NCI-H446 treated with DMSO at 0.1 percent for 48 hours (cell line): ENCODE data around the gene RERE.

Source experiments
- DNase-seq: peaks from one replicate; lab custom pipeline; 2025; lab: John Stamatoyannopoulos, UW

Gene RERE

DNA sequence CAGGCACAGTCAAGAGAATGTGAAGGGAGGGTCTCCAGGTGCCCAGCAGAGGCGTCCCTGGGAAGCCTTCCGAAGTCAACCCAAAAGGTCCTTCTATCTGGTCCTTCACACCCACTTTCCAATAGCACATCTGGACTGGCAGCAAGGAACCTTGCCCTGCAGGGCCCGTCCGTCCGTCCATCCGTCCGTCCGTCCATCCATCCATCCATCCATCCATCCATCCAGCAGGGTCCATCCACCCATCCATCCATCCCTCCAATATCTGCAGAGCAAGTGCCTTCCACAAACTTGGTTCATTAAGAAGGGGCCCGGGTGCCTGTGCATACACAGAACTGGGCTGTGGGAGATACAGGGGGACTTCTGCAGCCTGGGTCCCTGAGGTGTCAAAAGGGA lies 468.0 kb downstream of the RERE start:
- DNase-seq: no peak

DNA sequence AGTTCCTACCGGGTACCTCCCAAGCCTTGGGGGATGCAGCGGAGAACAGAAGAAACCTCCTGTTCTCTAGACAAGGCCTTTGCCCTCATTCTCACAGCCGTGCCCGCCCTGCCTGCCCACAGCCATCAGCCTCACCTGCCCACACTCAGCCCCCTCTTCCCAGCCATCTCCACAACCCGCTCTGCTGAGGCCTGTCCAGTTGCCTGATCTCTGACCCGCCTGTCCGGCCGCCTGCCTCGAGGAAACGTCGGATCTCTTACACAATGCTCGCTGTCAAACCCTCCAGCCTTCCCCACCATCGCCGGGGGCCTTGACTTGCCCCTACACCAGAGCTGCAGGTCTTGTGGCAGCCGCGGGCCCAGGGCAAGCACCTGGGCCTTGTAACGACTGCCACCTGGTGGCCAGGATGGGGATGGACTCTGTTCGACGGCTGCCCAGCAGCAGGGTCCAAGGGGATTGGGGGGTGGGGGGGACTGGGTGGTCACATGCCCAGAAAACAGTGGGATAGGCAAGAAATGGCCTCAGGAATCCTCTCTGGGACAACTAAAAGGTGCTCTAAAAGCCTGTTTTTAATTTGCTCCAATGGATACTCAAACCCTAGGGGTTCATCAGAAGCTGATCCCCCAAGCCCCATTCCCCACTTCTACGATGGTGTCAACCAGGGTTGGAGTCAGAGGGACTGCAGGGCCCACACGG lies 468.5 kb downstream of the RERE start:
- DNase-seq: peak; percentile 21

DNA sequence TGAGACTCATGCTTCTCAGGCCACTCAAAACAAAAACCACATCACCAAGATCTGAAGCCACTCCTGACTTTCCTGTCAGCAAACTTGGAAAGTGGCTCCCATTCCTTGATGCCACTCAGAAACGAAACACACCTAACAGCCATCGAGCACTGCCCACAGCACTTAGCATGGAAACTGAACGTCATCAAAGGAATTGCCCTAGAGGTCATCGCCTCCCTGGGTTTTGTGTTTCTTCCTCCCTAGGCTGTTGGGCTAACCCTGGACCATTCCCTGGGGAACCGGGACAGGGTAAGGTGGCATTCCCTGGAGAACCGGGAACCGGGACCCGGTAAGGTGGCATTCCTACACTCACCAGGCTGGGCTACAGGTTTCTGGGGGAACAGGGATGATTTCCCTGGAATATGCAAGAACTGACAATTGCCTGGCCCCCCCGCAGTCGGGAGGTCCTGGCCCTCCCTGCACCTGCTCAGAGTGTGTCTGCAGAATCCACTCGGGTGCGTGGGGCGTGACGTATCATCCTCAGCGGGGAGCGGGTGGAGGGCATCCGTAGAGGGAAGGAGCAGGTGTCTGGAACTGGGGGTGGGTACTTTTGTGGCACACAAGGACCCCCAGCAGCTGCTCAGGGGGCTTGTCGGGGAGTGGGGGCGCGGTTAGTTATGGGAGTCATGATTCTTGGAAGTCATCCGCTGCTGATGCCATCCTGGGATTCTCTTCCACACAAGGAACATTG lies 469.2 kb downstream of the RERE start:
- DNase-seq: no peak

DNA sequence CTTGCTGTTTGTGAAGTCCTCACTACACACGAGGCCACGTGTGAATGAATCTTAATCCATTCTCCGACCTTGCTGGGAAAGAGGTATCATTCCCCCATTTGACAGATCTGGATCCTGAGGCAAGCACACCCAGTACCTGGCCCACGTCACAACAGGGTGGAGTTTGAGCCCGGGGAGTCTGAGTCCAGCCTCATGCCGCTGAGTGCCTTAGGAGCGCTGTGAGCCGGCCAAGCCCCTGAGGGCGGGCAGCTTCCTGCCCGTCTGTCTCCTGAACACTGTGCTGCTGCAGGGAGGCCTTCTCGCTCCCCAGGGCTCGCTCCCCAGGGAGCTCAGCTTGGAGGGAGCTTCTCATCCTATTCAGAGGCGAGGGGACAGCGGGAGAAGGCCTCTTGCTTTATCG lies 469.8 kb downstream of the RERE start:
- DNase-seq: no peak

DNA sequence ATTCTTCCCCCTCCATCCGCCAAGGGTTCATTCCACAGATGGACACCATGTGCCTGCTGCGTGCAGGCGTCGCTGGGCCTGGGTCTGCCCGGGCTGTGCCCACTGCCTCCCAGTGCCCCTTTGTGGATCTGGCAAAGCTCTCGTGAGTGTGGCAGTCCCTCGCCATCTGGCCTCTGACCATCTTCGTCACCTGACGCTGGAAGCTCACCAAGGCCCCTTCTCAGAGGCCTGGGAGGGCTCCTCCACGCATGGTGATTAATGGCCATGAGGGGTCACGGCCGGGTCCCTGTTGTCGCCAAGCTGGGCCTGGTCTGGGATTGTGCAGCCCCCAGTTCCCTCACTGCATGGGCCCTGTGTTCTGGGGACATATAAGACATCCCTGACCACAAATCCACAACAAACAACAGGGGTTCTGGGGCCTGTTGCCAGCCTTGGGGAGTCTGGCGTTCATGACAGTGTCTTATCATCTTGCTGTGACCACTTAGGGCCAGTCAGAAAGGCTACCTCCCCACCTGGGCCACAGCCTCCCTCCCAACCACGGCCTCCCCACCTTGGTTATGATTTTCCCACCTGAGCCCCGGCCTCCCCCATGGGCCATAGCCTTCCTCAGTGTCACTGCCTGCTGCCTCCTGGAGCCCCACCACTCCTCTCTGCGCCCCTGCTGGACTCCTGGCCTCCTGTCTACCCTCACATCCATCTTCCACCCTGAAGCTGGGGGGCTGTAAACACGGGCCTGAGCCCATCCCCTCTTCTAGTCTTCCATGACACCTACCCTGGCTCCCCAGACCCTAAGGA lies 471.6 kb downstream of the RERE start:
- no peak for DNase-seq

DNA sequence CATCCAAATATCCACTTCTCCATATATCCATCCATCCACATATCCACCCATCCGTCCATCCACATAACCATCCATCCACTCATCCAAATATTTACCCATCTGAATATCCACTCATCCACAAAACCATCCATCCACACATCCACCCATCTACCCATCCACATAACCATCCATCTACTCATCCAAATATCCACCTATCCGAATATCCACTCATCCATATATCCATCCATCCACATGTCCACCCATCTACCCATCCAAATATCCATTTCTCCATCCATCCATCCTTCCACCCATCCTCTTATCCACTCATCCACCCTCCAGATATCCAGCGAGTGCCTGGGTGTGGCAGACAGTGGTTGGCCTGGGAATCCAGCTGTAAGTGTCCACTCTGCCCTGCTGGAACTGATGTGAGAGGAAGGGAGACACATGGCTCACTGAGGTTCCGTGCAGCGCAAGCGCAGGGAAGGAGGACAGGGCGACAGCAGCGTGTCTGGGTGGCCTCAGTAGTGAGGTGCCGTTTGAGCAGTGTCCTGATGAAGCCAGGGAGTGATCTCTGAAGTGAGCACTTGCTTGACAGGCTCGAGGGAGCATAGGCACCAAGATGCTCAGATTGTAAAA lies 472.4 kb downstream of the RERE start:
- DNase-seq: no peak

DNA sequence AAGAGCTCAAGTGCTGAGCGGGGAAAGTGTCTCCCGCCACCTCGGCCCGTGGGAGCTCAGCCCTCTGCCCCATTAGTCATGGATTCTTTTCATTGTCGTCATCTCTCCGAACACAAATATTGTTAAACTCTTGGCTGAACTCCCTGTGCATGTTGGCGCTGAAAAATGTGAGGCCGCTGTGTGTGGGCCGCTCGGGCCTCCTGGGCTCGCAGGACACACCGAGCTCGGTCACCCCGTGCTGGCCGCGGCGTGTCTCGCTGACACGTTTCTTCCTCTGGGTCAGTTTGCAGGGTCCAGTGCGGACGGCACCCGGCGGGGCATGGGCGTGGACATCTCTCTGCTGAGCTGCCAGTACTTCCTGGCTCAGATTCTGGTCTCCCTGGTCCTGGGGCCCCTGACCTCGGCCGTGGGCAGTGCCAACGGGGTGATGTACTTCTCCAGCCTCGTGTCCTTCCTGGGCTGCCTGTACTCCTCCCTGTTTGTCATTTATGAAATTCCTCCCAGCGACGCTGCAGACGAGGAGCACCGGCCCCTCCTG lies 473.9 kb downstream of the RERE start:
- no peak for DNase-seq

DNA sequence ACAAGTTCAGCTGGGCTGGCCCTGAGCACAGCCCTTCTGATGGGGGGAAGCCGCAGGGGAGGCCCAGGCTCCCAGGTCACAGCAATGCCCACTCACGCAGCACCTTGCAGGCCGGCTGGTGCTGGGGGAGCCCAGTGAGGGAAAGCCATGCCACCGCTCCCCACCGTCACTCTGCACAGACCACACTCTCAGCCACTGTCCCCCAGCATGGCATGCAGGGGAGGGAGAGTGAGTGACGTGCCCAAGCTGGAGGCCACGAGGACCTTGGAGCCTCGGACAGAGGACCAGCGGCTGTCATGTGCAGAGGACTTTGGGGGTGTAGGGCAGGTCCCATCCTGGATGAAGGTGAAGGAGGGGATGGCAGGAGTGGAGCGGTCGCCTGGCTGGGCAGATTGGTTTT lies 474.4 kb downstream of the RERE start:
- no peak for DNase-seq

DNA sequence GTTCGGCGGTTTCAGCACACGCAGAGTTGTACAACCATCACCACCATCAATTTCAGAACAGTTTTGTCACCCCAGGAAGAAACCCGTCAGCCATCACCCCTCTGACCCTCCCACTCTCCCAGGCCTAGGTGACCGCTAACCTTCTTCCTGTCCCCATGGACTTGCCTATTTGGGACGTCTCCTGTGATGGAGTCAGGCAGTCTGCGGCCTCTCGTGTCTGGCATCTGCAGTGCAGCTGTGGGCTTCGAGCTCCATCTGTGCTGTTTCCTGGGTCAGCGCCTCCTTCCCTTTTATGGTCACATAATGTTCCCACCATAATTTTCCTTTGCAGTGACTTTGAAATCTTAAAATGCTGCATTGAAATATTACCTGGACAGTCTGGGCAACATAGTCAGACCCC lies 475.1 kb downstream of the RERE start:
- no peak for DNase-seq

DNA sequence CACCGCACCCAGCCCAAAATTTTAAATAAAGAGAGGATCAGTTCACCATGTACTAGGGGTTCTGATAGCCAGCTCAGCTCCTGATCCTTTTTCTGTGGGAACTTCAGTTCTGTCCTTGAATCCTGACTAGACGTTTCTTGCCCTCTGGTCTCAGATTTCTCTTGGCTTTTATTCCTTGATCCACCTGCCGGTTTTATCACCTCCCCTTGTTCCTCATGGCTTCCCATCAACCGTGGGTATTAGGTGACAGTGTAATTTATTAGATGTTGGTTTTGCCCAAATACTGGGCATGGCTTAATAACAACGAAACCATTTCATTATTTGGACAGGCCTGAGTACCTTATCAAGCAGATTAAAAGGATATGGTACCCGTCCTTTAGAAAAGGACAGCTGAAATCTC lies 477.0 kb downstream of the RERE start:
- DNase-seq: no peak

DNA sequence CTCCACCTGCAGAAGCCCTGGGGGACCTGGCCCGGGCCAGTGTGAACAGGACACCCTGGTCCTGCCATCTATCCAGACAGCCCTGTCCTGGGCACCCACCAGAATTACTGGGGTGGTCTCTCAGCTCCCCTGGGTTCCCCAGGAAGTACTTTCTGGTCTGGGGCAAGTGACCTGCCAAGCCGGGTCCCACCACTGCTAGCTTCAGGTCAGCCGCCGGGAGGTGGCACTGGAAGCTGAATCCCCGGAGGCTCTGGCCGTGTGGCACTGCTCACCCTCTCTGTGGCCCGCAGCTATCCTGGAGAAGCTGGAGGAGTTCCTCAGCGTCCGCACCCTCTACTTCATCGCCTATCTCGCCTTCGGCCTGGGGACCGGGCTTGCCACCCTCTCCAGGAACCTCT lies 478.2 kb downstream of the RERE start:
- no peak for DNase-seq

DNA sequence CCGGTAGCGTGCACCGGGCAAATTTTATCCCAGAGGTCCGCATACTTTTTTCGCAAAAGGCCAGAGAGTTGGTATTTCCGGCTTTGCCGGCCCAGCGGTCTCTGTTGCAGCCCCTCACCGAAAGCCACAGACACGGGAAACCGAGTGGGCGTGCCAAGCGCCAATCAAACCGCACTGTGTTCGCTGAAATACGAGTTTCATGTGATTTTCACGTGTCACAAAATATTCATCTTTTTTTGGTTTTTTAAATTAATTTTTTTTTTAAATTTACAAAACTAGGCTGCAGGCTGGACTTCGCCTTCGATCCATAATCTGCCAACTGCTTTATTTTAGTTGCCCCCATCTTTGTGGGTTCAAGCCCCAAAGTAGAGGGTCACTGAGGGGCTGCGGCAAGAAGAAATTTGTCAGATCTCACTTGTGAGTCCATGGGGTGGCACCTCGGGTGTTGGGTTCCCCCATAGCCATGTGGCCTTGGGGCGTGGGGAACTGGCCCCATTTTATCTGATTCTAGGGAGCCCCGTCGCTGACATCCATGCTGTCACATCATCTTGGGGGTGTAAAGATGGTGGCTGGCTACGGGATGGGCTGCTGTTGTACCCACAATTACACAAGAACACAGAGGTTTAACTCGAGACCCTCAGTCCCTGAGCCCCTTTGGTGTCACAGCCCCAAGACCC lies 478.8 kb downstream of the RERE start:
- no peak for DNase-seq

DNA sequence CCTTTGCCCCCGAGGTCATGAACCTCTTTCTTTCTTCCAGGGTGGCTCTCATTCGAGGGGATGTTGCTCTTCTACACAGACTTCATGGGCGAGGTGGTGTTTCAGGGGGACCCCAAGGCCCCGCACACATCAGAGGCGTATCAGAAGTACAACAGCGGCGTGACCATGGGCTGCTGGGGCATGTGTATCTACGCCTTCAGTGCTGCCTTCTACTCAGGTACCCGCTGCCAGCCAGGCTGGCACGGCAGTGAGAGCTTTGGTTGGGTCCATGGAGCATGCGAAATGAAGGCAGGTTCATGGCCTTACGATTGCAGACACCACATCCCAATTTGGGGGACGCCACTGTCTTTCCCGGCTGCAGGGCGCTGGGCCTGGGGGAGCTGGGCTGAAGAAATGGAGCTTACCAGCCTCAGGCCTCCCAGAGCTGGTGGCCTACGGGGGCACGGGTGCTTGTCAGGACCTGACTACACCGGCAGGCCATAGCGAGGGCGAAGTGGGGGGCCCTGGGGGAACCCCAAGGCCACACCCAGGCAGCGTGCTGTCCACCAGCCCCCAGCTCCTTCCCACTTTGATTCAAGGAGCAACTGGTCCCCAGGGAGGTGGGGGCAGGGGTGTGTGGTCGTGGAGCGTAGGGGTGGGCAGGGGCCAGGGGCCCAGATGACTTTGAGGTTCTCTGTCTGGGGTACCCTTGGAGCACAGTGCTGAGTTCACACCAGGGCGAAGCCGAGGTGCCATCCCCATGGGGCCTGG lies 479.5 kb downstream of the RERE start:
- DNase-seq: no peak

DNA sequence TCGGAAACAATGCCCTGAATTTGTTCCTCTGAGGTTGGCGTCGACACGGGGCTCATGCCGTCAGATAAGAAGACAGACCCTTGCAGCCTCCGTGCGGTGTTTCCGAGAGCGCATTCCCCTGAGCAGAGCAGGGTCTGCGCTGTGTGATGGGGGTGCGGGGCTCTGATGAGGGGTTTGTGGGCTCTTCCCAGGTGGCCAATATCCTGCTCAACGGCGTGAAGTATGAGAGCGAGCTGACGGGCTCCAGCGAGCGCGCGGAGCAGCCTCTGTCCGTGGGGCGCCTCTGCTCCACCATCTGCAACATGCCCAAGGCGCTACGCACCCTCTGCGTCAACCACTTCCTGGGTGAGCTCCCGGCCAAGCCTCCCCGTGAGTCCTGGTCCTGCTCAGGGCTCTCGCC lies 482.2 kb downstream of the RERE start:
- no peak for DNase-seq

DNA sequence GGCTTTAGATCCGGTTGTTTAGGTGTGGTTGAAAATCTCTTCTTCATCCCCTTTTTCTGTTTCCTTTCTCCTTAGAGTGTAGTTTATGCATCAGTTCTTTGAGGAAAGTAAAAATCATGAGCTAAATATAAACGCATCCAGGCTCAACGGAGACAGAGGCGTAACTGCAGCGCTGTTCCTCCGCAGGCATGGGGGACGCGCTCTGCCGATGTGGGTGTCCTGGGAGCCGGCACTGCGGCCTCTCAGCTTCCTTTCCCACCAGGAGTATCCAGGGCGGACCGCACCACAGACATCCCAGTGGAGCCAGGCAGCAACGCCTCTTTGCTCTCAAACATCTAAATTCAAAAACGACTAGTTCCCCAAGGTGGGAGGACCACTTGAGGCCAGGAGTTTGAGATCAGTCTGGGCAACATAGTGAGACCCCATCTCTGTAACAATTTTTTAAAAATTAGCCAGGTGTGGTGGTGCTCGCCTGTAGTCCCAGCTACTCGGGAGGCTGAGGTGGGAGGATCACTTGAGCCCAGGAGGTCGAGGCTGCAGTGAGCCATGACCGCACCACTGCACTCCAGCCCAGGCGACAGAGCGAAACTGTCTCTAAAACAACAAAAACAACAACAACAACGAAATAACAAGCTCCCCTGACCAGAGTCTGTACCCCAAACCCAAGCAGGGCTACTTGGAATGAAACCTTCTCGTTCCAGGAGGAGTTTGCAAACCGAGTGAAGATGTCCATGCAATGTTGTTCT lies 483.2 kb downstream of the RERE start:
- DNase-seq: no peak

DNA sequence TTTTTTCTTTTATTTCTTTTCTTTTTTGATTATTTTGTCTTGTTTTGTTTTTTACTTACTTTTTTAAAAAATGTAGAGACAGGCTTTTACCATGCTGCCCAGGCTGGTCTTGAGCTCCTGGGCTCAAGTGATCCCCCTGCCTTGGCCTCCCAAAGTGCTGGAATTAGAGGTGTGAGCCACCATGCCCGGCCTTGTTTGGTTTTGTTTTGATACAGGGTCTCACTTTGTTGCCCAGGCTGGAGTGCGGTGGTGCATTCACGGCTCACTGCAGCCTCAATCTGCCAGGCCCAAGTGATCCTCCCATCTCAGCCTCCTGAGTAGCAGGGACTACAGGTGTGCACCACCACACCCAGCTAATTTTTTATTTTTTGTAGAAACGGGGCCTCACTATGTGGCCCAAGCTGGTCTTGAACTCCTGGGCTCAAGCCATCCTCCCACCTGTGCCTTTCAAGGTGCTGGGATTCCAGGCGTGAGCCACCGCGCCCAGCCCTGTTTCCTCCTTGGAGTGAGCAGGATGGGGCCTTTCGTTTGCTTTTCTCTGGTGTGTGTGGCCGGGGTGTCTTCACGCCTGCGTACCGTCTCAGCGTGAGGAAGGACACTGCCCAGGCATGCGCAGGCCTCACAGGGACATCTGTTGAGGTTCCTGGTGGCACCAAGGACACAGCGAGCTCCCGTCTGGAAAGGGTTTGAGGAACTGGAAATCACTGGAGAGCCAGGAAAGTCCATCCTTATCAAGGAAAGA lies 484.0 kb downstream of the RERE start:
- DNase-seq: no peak

DNA sequence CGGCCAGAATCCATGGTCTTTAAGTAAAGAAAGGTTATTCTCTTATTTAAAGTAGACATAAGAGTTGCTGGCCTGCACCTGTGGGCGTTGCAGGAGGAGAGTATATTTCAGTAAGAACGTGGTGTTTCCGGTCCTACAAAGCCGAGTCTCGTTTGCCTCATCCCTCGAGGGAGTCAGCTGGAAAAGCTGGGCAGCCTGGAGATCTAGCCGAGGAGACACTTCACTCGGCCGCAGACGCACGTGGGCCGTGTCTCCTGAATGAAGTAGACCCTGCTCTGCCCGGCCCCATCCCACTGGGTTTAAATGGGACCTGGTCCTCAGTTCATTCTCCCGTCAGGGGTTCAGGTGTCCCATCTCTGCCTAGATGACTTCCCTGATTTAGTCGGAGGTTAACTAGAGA lies 484.6 kb downstream of the RERE start:
- no peak for DNase-seq

DNA sequence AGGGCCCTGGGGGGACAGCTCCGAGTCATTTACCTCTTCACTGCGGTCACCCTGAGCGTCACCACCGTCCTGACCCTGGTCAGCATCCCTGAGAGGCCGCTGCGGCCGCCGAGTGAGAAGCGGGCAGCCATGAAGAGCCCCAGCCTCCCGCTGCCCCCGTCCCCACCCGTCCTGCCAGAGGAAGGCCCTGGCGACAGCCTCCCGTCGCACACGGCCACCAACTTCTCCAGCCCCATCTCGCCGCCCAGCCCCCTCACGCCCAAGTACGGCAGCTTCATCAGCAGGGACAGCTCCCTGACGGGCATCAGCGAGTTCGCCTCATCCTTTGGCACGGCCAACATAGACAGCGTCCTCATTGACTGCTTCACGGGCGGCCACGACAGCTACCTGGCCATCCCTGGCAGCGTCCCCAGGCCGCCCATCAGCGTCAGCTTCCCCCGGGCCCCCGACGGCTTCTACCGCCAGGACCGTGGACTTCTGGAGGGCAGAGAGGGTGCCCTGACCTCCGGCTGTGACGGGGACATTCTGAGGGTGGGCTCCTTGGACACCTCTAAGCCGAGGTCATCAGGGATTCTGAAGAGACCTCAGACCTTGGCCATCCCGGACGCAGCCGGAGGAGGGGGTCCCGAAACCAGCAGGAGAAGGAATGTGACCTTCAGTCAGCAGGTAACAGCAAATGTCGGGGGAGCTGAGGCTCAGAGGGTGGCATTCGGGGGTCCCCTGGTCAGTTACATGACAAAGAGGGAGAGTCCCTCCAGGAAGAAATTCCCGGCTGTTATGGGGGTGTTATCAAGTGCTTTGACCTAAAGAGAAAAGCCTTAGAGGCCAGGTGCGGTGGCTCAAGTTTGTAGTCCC lies 486.9 kb downstream of the RERE start:
- DNase-seq: no peak

DNA sequence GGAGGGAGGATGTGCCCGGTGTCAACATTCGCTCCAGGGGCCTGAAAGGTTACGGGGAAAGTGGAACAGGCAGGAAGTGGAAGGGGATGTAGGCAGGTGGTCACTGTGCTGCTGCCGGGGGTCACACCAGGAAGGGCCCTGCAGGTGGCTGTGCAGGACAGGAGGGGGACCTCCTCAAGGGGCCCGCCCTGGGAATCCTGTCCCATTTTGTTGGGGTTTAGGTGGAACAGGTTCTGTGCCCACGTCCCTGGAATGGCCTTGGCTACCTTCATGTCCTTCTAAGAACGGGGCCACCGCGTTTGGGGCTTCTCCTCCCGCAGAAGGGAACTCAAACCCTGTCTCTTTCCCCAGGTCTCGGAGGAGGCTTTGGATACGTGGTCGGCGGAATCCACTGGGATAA lies 487.6 kb downstream of the RERE start:
- DNase-seq: no peak
